B cell (primary cell): ENCODE results near the gene ZDHHC14.

Experiments
- CTCF ChIP-seq: fragments of 200-600 bp; IDR thresholded peaks from one replicate; pipeline ENCODE4 v1.8.0; 2022; ENCODE audit warnings: antibody characterized with exemption, mild to moderate bottlenecking
- EZH2 ChIP-seq: IDR thresholded peaks from 2 replicates; pipeline ENCODE4 v1.6.1; 2012; ENCODE audit warnings: borderline replicate concordance, low read depth, mild to moderate bottlenecking, moderate library complexity, low read length; ENCODE audit not compliant: insufficient read depth, poor library complexity, severe bottlenecking

- TF ChIP-seq CTCF (no peak), EZH2 (no peak)
Measured at GRCh38 chr6:157669323-157669722, 288.3 kb downstream of the ZDHHC14 start.
